ENCODE data around the gene KCNA10. TPM values are rescaled to one million over a fixed set of nuclear protein-coding genes. Genes with fewer than 3 reads are reported as not detected.

Gene KCNA10
- total RNA-seq, 2 experiments from 2014 or later = not detected

DNA sequence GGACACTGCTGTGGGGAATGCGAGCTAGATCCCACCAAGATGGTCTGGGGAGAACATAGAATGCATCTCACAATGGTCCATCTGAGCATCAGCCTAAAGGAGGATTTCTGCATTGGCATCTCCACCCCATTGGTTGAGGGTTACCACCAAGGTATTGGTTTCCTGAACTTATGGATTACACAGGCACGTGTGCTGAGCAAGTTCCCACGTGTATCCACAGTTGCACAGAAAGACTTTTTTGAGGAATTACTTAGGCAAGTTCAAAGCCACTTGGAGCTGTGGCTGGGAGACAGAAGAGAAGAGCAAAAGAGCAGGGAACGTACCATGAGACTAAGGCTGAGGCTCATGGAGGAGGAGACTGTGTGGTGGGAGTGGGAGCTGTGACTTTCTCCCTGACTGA lies 44.1 kb upstream of the KCNA10 start:
- Histone ChIP-seq H2AFZ (ENCODE audit: low read length) (no peak overlapping the region), H3K27ac (ENCODE audit: low read depth, low read length, poor library complexity, severe bottlenecking) (no peak overlapping the region), H3K4me1 (ENCODE audit: insufficient read depth, low read length, poor library complexity, severe bottlenecking) (no peaks in the 10 kb centered on the region), H4K20me1 (ENCODE audit: insufficient read depth, low read length) (no peaks in the 10 kb centered on the region), H3K79me2 (ENCODE audit: insufficient read depth, low read depth, low read length) (no peaks in the 10 kb centered on the region), H3K9me2 (ENCODE audit: insufficient read depth, low read length) (no peaks in the 10 kb centered on the region), H3K9me3 (ENCODE audit: low read length) (no peaks in the 10 kb centered on the region), H3K4me2 (ENCODE audit: low read length) (no peak overlapping the region), H3K4me3 (ENCODE audit: low read depth, low read length, poor library complexity, severe bottlenecking) (no peak overlapping the region), H3K36me3 (ENCODE audit: insufficient read depth, low read length) (no peaks in the 10 kb centered on the region)
- BruUV-seq (replicated peaks) = no TSS peak
- ChIA-PET POLR2A (no interaction called here), CTCF (ENCODE audit: unreplicated experiment) (no interaction called here)
- TF ChIP-seq, protein P1, sequence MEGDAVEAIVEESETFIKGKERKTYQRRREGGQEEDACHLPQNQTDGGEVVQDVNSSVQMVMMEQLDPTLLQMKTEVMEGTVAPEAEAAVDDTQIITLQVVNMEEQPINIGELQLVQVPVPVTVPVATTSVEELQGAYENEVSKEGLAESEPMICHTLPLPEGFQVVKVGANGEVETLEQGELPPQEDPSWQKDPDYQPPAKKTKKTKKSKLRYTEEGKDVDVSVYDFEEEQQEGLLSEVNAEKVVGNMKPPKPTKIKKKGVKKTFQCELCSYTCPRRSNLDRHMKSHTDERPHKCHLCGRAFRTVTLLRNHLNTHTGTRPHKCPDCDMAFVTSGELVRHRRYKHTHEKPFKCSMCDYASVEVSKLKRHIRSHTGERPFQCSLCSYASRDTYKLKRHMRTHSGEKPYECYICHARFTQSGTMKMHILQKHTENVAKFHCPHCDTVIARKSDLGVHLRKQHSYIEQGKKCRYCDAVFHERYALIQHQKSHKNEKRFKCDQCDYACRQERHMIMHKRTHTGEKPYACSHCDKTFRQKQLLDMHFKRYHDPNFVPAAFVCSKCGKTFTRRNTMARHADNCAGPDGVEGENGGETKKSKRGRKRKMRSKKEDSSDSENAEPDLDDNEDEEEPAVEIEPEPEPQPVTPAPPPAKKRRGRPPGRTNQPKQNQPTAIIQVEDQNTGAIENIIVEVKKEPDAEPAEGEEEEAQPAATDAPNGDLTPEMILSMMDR (conservative IDR thresholded peaks at IDR 0.05; ENCODE audit: low read length) = no peak
- TF ChIP-seq EZH2phosphoT487 (IDR thresholded peaks at IDR 0.05; ENCODE audit: borderline replicate concordance, low read depth, low read length) = no peak
- intact Hi-C loops (cut with micrococcal nuclease; ENCODE audit: unreplicated experiment) = no loop called here
- DNase-seq (ENCODE audit: low spot score) = no peak

DNA sequence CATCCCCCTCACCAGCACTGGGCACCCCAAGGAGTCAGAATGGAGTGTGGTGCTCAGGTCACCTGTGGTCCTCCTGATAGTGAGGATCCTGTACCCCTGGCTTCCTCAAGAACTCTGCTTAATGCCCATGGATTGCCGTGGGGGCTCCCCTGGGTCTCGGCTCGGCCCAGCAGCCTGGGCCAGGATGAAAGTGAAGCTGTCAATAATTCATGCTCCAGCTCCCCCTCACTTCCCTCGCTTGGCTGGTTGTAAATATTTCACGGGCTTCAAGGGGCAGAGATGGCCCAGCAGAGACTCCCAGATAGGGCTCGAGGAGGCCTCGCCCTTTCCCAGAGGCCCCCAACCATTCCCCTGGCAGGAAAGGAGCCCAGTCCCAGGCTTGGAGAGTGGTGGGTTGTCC lies 42.6 kb upstream of the KCNA10 start:
- CTCF ChIA-PET (ENCODE audit: unreplicated experiment) = no interaction called here
- H3K79me2 ChIP-seq (ENCODE audit: insufficient read depth, low read depth, low read length) = no peaks in the 10 kb centered on the region
- no peaks in the 10 kb centered on the region for H3K9me2 ChIP-seq (ENCODE audit: insufficient read depth, low read length)
- no peaks in the 10 kb centered on the region for H3K4me1 ChIP-seq (ENCODE audit: insufficient read depth, low read length, poor library complexity, severe bottlenecking)
- POLR2A ChIA-PET = no interaction called here
- DNase-seq (ENCODE audit: low spot score) = no peak
- no peak overlapping the region for H3K4me2 ChIP-seq (ENCODE audit: low read length)
- no peak overlapping the region for H2AFZ ChIP-seq (ENCODE audit: low read length)
- H3K9me3 ChIP-seq (ENCODE audit: low read length) = no peaks in the 10 kb centered on the region
- no peaks in the 10 kb centered on the region for H4K20me1 ChIP-seq (ENCODE audit: insufficient read depth, low read length)
- no peaks in the 10 kb centered on the region for H3K36me3 ChIP-seq (ENCODE audit: insufficient read depth, low read length)
- intact Hi-C loops (cut with micrococcal nuclease; ENCODE audit: unreplicated experiment) = no loop called here
- no peak overlapping the region for H3K27ac ChIP-seq (ENCODE audit: low read depth, low read length, poor library complexity, severe bottlenecking)
- no TSS peak for BruUV-seq (replicated peaks)
- TF ChIP-seq, protein P1 (conservative IDR thresholded peaks at IDR 0.05; ENCODE audit: low read length) = no peak
- no peak for TF ChIP-seq EZH2phosphoT487 (IDR thresholded peaks at IDR 0.05; ENCODE audit: borderline replicate concordance, low read depth, low read length)
- H3K4me3 ChIP-seq (ENCODE audit: low read depth, low read length, poor library complexity, severe bottlenecking) = no peak overlapping the region

DNA sequence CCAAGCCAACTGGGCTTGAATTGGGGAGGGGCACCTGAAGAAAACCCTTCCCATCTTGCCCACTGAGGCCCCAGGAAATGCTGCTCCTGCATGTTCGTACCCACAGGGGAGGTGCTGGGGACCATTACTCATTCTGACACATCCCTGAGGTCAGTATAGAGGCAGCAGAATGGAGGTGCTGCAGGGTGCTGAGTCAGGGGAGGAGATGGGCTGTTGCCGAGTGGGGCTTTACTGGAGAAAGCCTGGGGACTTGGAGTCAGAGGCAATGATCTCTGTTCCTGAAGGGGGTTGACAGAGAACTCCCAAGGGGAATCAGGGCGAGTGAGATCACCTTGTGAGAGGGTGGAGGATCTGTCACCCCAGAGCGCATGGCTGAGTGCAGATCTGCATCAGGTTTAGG lies 40.2 kb upstream of the KCNA10 start:
- Histone ChIP-seq H3K4me1 (ENCODE audit: insufficient read depth, low read length, poor library complexity, severe bottlenecking) (no peaks in the 10 kb centered on the region), H3K36me3 (ENCODE audit: insufficient read depth, low read length) (no peaks in the 10 kb centered on the region), H3K9me2 (ENCODE audit: insufficient read depth, low read length) (no peaks in the 10 kb centered on the region), H3K4me2 (ENCODE audit: low read length) (no peak overlapping the region), H3K79me2 (ENCODE audit: insufficient read depth, low read depth, low read length) (no peaks in the 10 kb centered on the region), H3K4me3 (ENCODE audit: low read depth, low read length, poor library complexity, severe bottlenecking) (no peak overlapping the region), H2AFZ (ENCODE audit: low read length) (no peak overlapping the region), H3K9me3 (ENCODE audit: low read length) (no peaks in the 10 kb centered on the region), H3K27ac (ENCODE audit: low read depth, low read length, poor library complexity, severe bottlenecking) (no peak overlapping the region), H4K20me1 (ENCODE audit: insufficient read depth, low read length) (no peaks in the 10 kb centered on the region)
- ChIA-PET CTCF (ENCODE audit: unreplicated experiment) (no interaction called here), POLR2A (no interaction called here)
- no peak for DNase-seq (ENCODE audit: low spot score)
- intact Hi-C loops (cut with micrococcal nuclease; ENCODE audit: unreplicated experiment) = no loop called here
- no TSS peak for BruUV-seq (replicated peaks)
- TF ChIP-seq, protein P1 (conservative IDR thresholded peaks at IDR 0.05; ENCODE audit: low read length) = no peak
- TF ChIP-seq EZH2phosphoT487 (IDR thresholded peaks at IDR 0.05; ENCODE audit: borderline replicate concordance, low read depth, low read length) = no peak
